HCT116 (cell line): Measurements from ENCODE around the gene PCDHGC4. TPM values are rescaled to one million over a fixed set of nuclear protein-coding genes. Genes with fewer than 3 reads are reported as not detected.

Experiments
- ATAC-seq: fragments of 200-7000 bp; cut with Tn5 transposase; 2 replicates; pipeline ENCODE4 v1.9.1; 2020; ENCODE audit warnings: mild to moderate bottlenecking, moderate library complexity
- BruUV-seq: library from RNA; stranded (reverse); fragments of 400-500 nt; replicated peaks from 2 replicates; lab custom pipeline; 2021; lab: Mats Ljungman, UMichigan
- CTCF ChIA-PET: fragments of 300-600 bp; sonication (Branson Sonifier 250); formaldehyde crosslinking; loops from one replicate; lab custom pipeline; 2021; ENCODE audit warnings: antibody characterized with exemption; lab: Charles Lee
- POLR2A ChIA-PET: fragments of 300-600, 350-600 bp; sonication (Branson Sonifier 250); formaldehyde crosslinking; loops from one replicate; lab custom pipeline; 2021; ENCODE audit warnings: antibody characterized with exemption; lab: Charles Lee
- RAD21 ChIA-PET, 2 experiments: fragments of 300-600 bp; sonication (Branson Sonifier 250); formaldehyde crosslinking; loops; one replicate each; lab custom pipeline; 2023; ENCODE audit warnings: low total read pairs in 2 of 2; ENCODE audit not compliant: uncharacterized antibody in 2 of 2, unreplicated experiment in 2 of 2, low non-redundant PET in 1 of 2; lab: Charles Lee
- DNase-seq: peaks from one replicate; pipeline ENCODE4 v3.0.0-alpha.2; 2010; ENCODE audit warnings: low read depth, low spot score
- H2AFZ ChIP-seq: fragments of 200-600 bp; shearing (Covaris generic), sonication (generic); 2 replicates; pipeline ENCODE4 v1.6.1; 2017; ENCODE audit warnings: low read depth, mixed run types, mixed read lengths, antibody characterized with exemption, low read length; ENCODE audit not compliant: poor library complexity, severe bottlenecking
- H3K27ac ChIP-seq: 2 replicates; pipeline ENCODE4 v1.5.1; 2012; ENCODE audit warnings: low read depth, low read length
- H3K27me3 ChIP-seq: fragments of 200-600 bp; sonication (generic); 2 replicates; pipeline ENCODE4 v1.6.1; 2016; ENCODE audit warnings: mixed run types, low read length, mixed read lengths; ENCODE audit not compliant: insufficient read depth
- H3K36me3 ChIP-seq, 2 experiments: fragments of 200-500 bp in 1 of 2; fragments of 200-600 bp in 1 of 2; sonication (Bioruptor generic) in 1 of 2; sonication (generic) in 1 of 2; 2 replicates each; pipeline versions ENCODE4 v1.5.1 to v1.6.1; 2014 to 2016; ENCODE audit warnings: low read length in 2 of 2, inconsistent platforms in 1 of 2, mixed read lengths in 1 of 2, mixed run types in 1 of 2; ENCODE audit not compliant: insufficient read depth in 2 of 2, control insufficient read depth in 1 of 2
- H3K4me1 ChIP-seq, 2 experiments: fragments of 200-600 bp in 1 of 2; sonication (generic) in 1 of 2; 2 replicates each; pipeline versions ENCODE4 v1.5.1 to v1.6.1; 2012 to 2017; ENCODE audit warnings: low read length in 2 of 2, inconsistent platforms in 1 of 2, mild to moderate bottlenecking in 1 of 2, mixed read lengths in 1 of 2, mixed run types in 1 of 2, moderate library complexity in 1 of 2; ENCODE audit not compliant: insufficient read depth in 2 of 2, control insufficient read depth in 1 of 2
- H3K4me2 ChIP-seq: fragments of 200-600 bp; sonication (generic); 2 replicates; pipeline ENCODE4 v1.6.1; 2017; ENCODE audit warnings: mixed run types, low read length, mixed read lengths
- H3K4me3 ChIP-seq, 2 experiments: fragments of 200-600 bp in 1 of 2; sonication (generic) in 1 of 2; replicated peaks in 1 of 2; 2 replicates each; pipeline ENCODE4 v1.5.1; 2011 to 2016; ENCODE audit warnings: low read length in 2 of 2, control low read depth in 1 of 2, low read depth in 1 of 2, mild to moderate bottlenecking in 1 of 2, mixed read lengths in 1 of 2, mixed run types in 1 of 2
- H3K79me2 ChIP-seq: fragments of 200-600 bp; sonication (generic); 2 replicates; pipeline ENCODE4 v1.6.1; 2017; ENCODE audit warnings: mild to moderate bottlenecking, mixed run types, low read length, moderate library complexity, mixed read lengths; ENCODE audit not compliant: insufficient read depth
- H3K9ac ChIP-seq: fragments of 200-600 bp; sonication (generic); 2 replicates; pipeline ENCODE4 v1.6.1; 2016; ENCODE audit warnings: low read length, mixed read lengths
- H3K9me2 ChIP-seq: fragments of 200-600 bp; sonication (generic), shearing (Covaris generic); 2 replicates; pipeline ENCODE4 v1.6.1; 2017; ENCODE audit warnings: mixed run types, mild to moderate bottlenecking, moderate library complexity; ENCODE audit not compliant: insufficient read depth
- H3K9me3 ChIP-seq, 2 experiments: fragments of 200-500 bp in 1 of 2; fragments of 200-600 bp in 1 of 2; sonication (Bioruptor generic) in 1 of 2; sonication (generic) in 1 of 2; 2 replicates each; pipeline ENCODE4 v1.6.1; 2014 to 2017; ENCODE audit warnings: low read length in 2 of 2, mixed read lengths in 2 of 2, inconsistent platforms in 1 of 2, low read depth in 1 of 2, mild to moderate bottlenecking in 1 of 2, mixed run types in 1 of 2, moderate library complexity in 1 of 2; ENCODE audit not compliant: control insufficient read depth in 1 of 2, insufficient read depth in 1 of 2
- H4K20me1 ChIP-seq: fragments of 200-600 bp; sonication (generic), shearing (Covaris generic); 2 replicates; pipeline ENCODE4 v1.6.1; 2017; ENCODE audit warnings: mixed run types, mild to moderate bottlenecking, moderate library complexity; ENCODE audit not compliant: insufficient read depth
- ATF3 ChIP-seq: IDR thresholded peaks from 2 replicates; pipeline ENCODE4 v1.6.1; 2012
- CBX3 ChIP-seq: IDR thresholded peaks from 2 replicates; pipeline ENCODE4 v1.6.1; 2012; ENCODE audit warnings: low read depth
- CEBPB ChIP-seq: IDR thresholded peaks from 2 replicates; pipeline ENCODE4 v1.6.1; 2012; ENCODE audit warnings: low read depth
- CTCF ChIP-seq, 3 experiments: fragments of 200-600 bp in 1 of 3; sonication (generic) in 1 of 3; IDR thresholded peaks in 2 of 3; conservative IDR thresholded peaks in 1 of 3; 2 replicates each; pipeline ENCODE4 v1.5.1; 2012 to 2017; ENCODE audit warnings: low read depth in 2 of 3, low read length in 2 of 3, antibody characterized with exemption in 1 of 3, borderline replicate concordance in 1 of 3, control low read depth in 1 of 3, mild to moderate bottlenecking in 1 of 3, mixed read lengths in 1 of 3, mixed run types in 1 of 3, moderate library complexity in 1 of 3; ENCODE audit not compliant: insufficient read depth in 1 of 3
- ELF1 ChIP-seq: IDR thresholded peaks from 2 replicates; pipeline ENCODE4 v1.6.1; 2012; ENCODE audit warnings: low read depth, borderline replicate concordance
- EZH2phosphoT487 ChIP-seq: fragments of 200-600 bp; IDR thresholded peaks from 2 replicates; pipeline ENCODE4 v1.6.1; 2018; ENCODE audit warnings: antibody characterized with exemption, borderline replicate concordance
- MAX ChIP-seq: IDR thresholded peaks from 2 replicates; pipeline ENCODE4 v1.6.1; 2012
- POLR2AphosphoS5 ChIP-seq: IDR thresholded peaks from 2 replicates; pipeline ENCODE4 v1.6.1; 2011; ENCODE audit warnings: mild to moderate bottlenecking, low read depth, low read length, moderate library complexity
- RAD21 ChIP-seq: IDR thresholded peaks from 2 replicates; pipeline ENCODE4 v1.6.1; 2012; ENCODE audit warnings: low read depth, mild to moderate bottlenecking
- REST ChIP-seq: IDR thresholded peaks from 2 replicates; pipeline ENCODE4 v1.6.1; 2012; ENCODE audit warnings: low read depth
- SP1 ChIP-seq: IDR thresholded peaks from 2 replicates; pipeline ENCODE4 v1.6.1; 2012; ENCODE audit warnings: low read depth
- SRF ChIP-seq: IDR thresholded peaks from 2 replicates; pipeline ENCODE4 v1.6.1; 2012; ENCODE audit warnings: low read depth
- YY1 ChIP-seq: IDR thresholded peaks from 2 replicates; pipeline ENCODE4 v1.6.1; 2011; ENCODE audit warnings: low read length, low read depth, moderate library complexity, mild to moderate bottlenecking; ENCODE audit not compliant: insufficient replicate concordance; ENCODE audit errors: extremely low read depth
- ZBTB33 ChIP-seq: IDR thresholded peaks from 2 replicates; pipeline ENCODE4 v1.6.1; 2011; ENCODE audit warnings: mild to moderate bottlenecking, low read length, moderate library complexity; ENCODE audit not compliant: insufficient replicate concordance; ENCODE audit errors: extremely low read depth
- intact Hi-C: fragments of 100-400 bp; cut with micrococcal nuclease; formaldehyde crosslinking; loops from 2 replicates; pipeline ENCODE4 v1.10.0; 2022
- total RNA-seq: library from RNA; stranded (reverse); gene quantifications from one replicate; pipeline ENCODE4 v1.2.1, GENCODE V29; 2021; ENCODE audit not compliant: unreplicated experiment

Gene PCDHGC4
- total RNA-seq, 1 experiment from 2014 or later: 0.05 TPM

- TF ChIP-seq ELF1: no peak
These were observed 31.3 kb downstream of the PCDHGC4 start (continued) for GRCh38 chr5:141515946-141516671.

- DNase-seq (no peak), ATAC-seq (no peak)
- no peak overlapping the region for H2AFZ ChIP-seq
- H3K4me1 ChIP-seq: peaks cover 20 to 43% of the 10 kb centered on the region in 2 experiments
- peaks cover 6 to 30% of the 10 kb centered on the region in 2 experiments; a peak in 2 of 4 replicates for H3K36me3 ChIP-seq
- intact Hi-C loops: loop anchor here (5.0 kb wide), 1 partner anchor 789 kb away; no protein-coding TSS in a partner anchor
- H3K27ac ChIP-seq: no peak overlapping the region
- H3K9ac ChIP-seq: no peak overlapping the region
- no TSS peak for BruUV-seq
- H3K4me3 ChIP-seq: no peak overlapping the region
- peaks cover 9% of the 10 kb centered on the region; the same call in 1 of the 2 replicates for H3K79me2 ChIP-seq
- H3K9me2 ChIP-seq: no peaks in the 10 kb centered on the region
- H3K9me3 ChIP-seq: no peaks in the 10 kb centered on the region
- TF ChIP-seq ZBTB33: no peak
- no peak for TF ChIP-seq SRF
- TF ChIP-seq RAD21: no peak
- no peak for TF ChIP-seq REST
- TF ChIP-seq YY1: no peak
- TF ChIP-seq CEBPB: no peak
- no peak for TF ChIP-seq EZH2phosphoT487
- TF ChIP-seq CBX3: no peak
- TF ChIP-seq CTCF (IDR thresholded peaks at IDR 0.05 in 2 of 3, conservative IDR thresholded peaks at IDR 0.05 in 1 of 3; ENCODE audit: borderline replicate concordance in 1 of 3, insufficient read depth in 1 of 3, low read depth in 2 of 3, low read length in 2 of 3): no peak
- TF ChIP-seq MAX: no peak
- TF ChIP-seq SP1: no peak
- TF ChIP-seq ATF3: no peak
- TF ChIP-seq POLR2AphosphoS5: no peak
- TF ChIP-seq, all 23 proteins: peak for 0
- no peaks in the 10 kb centered on the region for H4K20me1 ChIP-seq
- CTCF ChIA-PET: no interaction called here
- POLR2A ChIA-PET: no interaction called here
- H3K4me2 ChIP-seq: no peak overlapping the region
- RAD21 ChIA-PET: no interaction called here
- H3K27me3 ChIP-seq: no peaks in the 10 kb centered on the region
These were observed 31.8 kb downstream of the PCDHGC4 start for GRCh38 chr5:141516672-141517025.
